ENCODE measurements around the gene LKAAEAR1. TPM values are rescaled to one million over a fixed set of nuclear protein-coding genes. Genes with fewer than 3 reads are reported as not detected.

LKAAEAR1 gene
- polyA plus RNA-seq, 1 experiment = not detected

DNA sequence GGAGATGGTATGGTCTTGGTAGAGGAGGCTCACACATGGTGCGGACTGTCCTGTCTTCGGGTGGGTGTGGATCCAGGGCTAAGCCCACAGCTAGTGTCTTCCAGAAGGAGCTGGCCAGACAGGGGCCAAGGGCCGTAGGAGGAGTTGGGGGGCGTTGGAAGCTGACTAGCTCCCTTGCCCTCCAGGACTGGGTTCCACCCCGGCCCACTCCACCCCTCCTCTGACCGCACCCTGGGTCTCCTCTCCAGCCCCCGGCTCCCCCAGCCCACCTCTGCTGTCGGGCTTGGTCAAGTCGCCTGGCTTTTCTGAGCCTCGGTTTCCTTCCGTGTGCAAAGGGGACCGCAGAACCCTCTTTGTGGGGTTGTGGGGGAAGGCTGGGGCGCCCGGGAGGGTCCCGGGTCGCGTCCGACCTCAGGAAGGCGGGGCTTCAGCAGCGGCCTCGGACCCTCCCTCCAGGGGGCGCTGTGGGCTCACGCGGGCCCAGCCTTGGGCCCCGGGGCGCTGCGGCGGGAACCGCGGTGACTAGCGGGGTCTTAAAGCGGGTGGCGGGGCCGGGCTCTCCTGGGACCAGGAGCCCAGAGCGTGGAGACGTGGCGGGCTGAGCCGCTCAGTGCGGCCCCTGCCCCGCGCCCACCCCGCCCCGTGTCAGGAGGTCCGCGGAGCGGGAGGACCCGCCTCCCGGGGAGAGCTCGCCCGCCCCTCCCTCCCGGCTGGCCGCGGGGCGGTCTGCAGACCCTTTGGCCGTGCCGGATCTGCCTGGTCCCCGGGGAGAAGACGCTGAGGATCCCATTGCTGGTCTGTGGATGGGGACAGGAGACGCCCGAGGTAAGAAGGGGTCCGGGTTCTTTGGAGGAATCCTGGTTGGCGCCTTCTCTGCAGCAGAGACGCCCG, 17.8 kb upstream of the LKAAEAR1 start:
- ChIA-PET CTCF (interaction anchor here (0.6 to 0.9 kb wide), 4 partner anchors 12 to 873 kb away, joined by 3 to 9 read pairs (median 4); no protein-coding TSS in a partner anchor), POLR2A (no interaction called here)
- TF ChIP-seq, protein P1, sequence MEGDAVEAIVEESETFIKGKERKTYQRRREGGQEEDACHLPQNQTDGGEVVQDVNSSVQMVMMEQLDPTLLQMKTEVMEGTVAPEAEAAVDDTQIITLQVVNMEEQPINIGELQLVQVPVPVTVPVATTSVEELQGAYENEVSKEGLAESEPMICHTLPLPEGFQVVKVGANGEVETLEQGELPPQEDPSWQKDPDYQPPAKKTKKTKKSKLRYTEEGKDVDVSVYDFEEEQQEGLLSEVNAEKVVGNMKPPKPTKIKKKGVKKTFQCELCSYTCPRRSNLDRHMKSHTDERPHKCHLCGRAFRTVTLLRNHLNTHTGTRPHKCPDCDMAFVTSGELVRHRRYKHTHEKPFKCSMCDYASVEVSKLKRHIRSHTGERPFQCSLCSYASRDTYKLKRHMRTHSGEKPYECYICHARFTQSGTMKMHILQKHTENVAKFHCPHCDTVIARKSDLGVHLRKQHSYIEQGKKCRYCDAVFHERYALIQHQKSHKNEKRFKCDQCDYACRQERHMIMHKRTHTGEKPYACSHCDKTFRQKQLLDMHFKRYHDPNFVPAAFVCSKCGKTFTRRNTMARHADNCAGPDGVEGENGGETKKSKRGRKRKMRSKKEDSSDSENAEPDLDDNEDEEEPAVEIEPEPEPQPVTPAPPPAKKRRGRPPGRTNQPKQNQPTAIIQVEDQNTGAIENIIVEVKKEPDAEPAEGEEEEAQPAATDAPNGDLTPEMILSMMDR (IDR thresholded peaks at IDR 0.05; ENCODE audit: low read depth, low read length) = peak; percentile 51
- H3K27me3 ChIP-seq (ENCODE audit: control insufficient read depth, insufficient read depth, low read length) = peaks cover 40% of the 10 kb centered on the region
- peaks cover 4% of the 10 kb centered on the region; the same call in 1 of the 2 replicates for H3K9me3 ChIP-seq (ENCODE audit: control insufficient read depth, insufficient read depth, low read length)
- H3K4me3 ChIP-seq (ENCODE audit: low read depth, low read length) = no peak overlapping the region
- DNase-seq (ENCODE audit: low read depth, low spot score) = no peak
- no peak overlapping the region for H3K27ac ChIP-seq (ENCODE audit: low read depth, low read length)

DNA sequence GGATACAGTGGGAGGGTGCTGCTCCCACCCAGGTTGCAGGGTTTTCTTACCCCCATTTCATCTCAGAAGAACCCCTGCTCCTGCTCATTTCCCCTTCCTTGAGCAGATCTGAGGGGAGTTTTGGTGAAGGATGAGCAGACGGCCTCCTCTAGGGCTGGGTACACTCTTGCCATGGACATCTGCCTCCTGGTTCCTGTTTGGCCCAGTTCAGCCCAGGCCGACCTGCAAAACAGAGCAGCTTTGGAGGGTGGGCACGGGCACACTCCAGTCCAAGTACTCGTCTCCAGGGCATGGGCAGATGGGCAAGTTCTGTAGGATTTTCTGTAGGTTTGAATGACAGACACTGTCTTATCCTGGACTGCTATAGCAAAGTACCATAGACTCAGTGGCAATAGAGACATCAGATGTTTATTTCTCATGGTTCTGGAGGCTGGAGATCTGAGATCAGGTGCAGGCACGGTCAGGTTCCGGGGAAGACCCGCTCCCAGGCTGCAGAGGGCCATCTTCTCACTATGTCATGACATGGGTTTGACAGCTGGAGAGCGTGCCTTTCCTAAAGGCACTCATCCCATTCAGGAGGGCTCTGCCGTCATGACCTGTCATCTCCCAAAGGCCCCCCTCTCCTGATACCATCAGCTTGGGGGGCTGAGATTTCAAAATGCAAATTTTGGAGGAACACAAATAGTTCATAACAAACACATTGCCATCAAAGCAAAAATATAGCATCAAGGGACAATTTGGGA, 16.9 kb upstream of the LKAAEAR1 start:
- POLR2A ChIA-PET = no interaction called here
- Histone ChIP-seq H3K27me3 (ENCODE audit: control insufficient read depth, insufficient read depth, low read length) (peaks cover 39% of the 10 kb centered on the region), H3K9me3 (ENCODE audit: control insufficient read depth, insufficient read depth, low read length) (peaks cover 5% of the 10 kb centered on the region; the same call in 1 of the 2 replicates), H3K27ac (ENCODE audit: low read depth, low read length) (no peak overlapping the region), H3K4me3 (ENCODE audit: low read depth, low read length) (no peak overlapping the region)
- CTCF ChIA-PET = no interaction called here
- no peak for DNase-seq (ENCODE audit: low read depth, low spot score)
- TF ChIP-seq, protein P1 (IDR thresholded peaks at IDR 0.05; ENCODE audit: low read depth, low read length) = no peak

DNA sequence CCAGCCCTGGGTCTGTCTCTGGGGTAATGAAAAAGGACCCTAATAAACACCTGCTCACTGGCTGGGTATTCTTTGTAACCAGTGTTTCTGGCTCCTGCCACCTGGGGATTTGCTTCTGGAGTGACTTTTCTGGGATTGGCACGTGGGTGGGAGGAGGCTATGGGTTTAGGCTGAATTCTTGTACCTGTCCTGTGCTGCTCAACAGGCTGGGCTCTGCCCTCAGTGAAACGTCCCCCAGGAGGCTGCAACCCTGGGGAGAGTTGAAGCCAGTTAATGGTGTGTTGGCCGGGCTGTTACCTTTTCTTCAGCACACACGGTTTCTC, 16.3 kb upstream of the LKAAEAR1 start:
- Histone ChIP-seq H3K4me3 (ENCODE audit: low read depth, low read length) (no peak overlapping the region), H3K27me3 (ENCODE audit: control insufficient read depth, insufficient read depth, low read length) (peaks cover 39% of the 10 kb centered on the region), H3K9me3 (ENCODE audit: control insufficient read depth, insufficient read depth, low read length) (peaks cover 5% of the 10 kb centered on the region; the same call in 1 of the 2 replicates), H3K27ac (ENCODE audit: low read depth, low read length) (no peak overlapping the region)
- POLR2A ChIA-PET = no interaction called here
- no peak for DNase-seq (ENCODE audit: low read depth, low spot score)
- TF ChIP-seq, protein P1 (IDR thresholded peaks at IDR 0.05; ENCODE audit: low read depth, low read length) = no peak
- CTCF ChIA-PET = interaction anchor here (1.3 kb wide), 1 partner anchor 21 kb away, joined by 5 read pairs; no protein-coding TSS in a partner anchor

DNA sequence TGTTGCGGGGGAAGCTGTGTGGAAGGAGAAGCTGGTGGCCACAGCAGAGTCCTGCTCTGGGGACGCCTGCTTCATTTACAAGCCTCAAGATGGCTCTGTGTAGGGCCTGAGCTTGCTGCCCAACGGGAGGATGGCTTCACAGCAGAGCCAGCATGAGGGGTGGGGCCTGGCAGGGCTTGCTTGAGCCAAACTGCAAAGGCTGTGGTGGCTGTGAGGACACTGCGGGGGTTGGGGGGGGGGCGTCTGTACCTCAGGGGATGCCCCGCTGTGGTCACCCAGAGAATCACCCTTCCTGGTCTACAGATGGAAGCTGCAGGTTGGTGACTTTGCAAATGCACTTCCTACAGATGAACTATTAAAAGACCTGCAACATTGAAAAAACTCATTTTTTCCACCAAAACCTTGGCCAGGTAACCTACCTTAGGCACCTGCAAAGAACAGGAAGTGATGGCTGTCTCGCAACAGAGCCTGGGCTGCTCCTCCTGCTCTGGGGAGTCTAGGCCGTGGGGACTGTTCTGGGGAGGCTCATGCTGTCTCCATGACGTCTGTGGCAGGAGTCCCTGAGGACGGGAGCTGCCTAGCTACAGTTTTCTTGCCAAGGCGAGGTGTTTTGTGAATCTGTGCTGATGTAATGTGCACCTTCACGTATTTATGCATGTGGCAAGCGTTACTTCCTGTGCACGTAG, 15.8 kb upstream of the LKAAEAR1 start:
- Histone ChIP-seq H3K27me3 (ENCODE audit: control insufficient read depth, insufficient read depth, low read length) (peaks cover 39% of the 10 kb centered on the region), H3K4me3 (ENCODE audit: low read depth, low read length) (no peak overlapping the region), H3K9me3 (ENCODE audit: control insufficient read depth, insufficient read depth, low read length) (peaks cover 5% of the 10 kb centered on the region; the same call in 1 of the 2 replicates), H3K27ac (ENCODE audit: low read depth, low read length) (no peak overlapping the region)
- TF ChIP-seq, protein P1 (IDR thresholded peaks at IDR 0.05; ENCODE audit: low read depth, low read length) = no peak
- DNase-seq (ENCODE audit: low read depth, low spot score) = no peak
- POLR2A ChIA-PET = no interaction called here
- CTCF ChIA-PET = interaction anchor here (1.3 kb wide), 1 partner anchor 22 kb away, joined by 5 read pairs; no protein-coding TSS in a partner anchor
